K562 (cell line): ENCODE data around the gene RALGAPB. TPM values are rescaled to one million over a fixed set of nuclear protein-coding genes. Genes with fewer than 3 reads are reported as not detected.

Experiments used
- ARHGAP35 ChIP-seq: fragments of 450-650 bp; IDR thresholded peaks from 2 replicates; pipeline ENCODE4 v1.6.1; 2018; ENCODE audit not compliant: partially characterized antibody
- ASH1L ChIP-seq: fragments of 450-650 bp; IDR thresholded peaks from 2 replicates; pipeline ENCODE4 v1.6.1; 2018; ENCODE audit warnings: borderline replicate concordance, mild to moderate bottlenecking, low read depth; ENCODE audit not compliant: partially characterized antibody
- BMI1 ChIP-seq: fragments of 150-350 bp; IDR thresholded peaks from 2 replicates; pipeline ENCODE4 v1.6.1; 2014; ENCODE audit warnings: low read length
- EHMT2 ChIP-seq: fragments of 450-650 bp; IDR thresholded peaks from 2 replicates; pipeline ENCODE4 v1.6.1; 2018; ENCODE audit warnings: antibody characterized with exemption
- FOXA1 ChIP-seq: fragments of 450-650 bp; IDR thresholded peaks from 2 replicates; pipeline ENCODE4 v1.6.1; 2016; ENCODE audit warnings: mild to moderate bottlenecking, borderline replicate concordance
- HCFC1 ChIP-seq: IDR thresholded peaks from 2 replicates; pipeline ENCODE4 v1.6.1; 2012; ENCODE audit warnings: low read depth, low read length, improper control_type of control experiment
- NUFIP1 ChIP-seq: fragments of 450-650 bp; IDR thresholded peaks from 2 replicates; pipeline ENCODE4 v1.6.1; 2018; ENCODE audit not compliant: partially characterized antibody
- RBM39 ChIP-seq: fragments of 200-400 bp; formaldehyde crosslinking; optimal IDR thresholded peaks from 2 replicates; pipeline ENCODE3; 2018; ENCODE audit warnings: low read depth, low read length
- SIRT6 ChIP-seq: IDR thresholded peaks from one replicate; pipeline ENCODE4 v1.6.1; 2012; ENCODE audit warnings: low read depth, mild to moderate bottlenecking, control low read depth, inconsistent platforms, low read length, moderate library complexity
- SPI1 ChIP-seq: IDR thresholded peaks from 2 replicates; pipeline ENCODE4 v1.6.1; 2011; ENCODE audit warnings: low read depth, low read length, control low read depth, borderline replicate concordance
- TARDBP ChIP-seq: fragments of 450-650 bp; IDR thresholded peaks from 2 replicates; pipeline ENCODE4 v1.6.1; 2016
- WHSC1 ChIP-seq: IDR thresholded peaks from one replicate; pipeline ENCODE4 v1.6.1; 2012; ENCODE audit warnings: low read length, control low read depth, inconsistent platforms
- ZFP30 ChIP-seq: fragments of 250-450 bp; sonication (Bioruptor Pico); IDR thresholded peaks from 2 replicates; pipeline ENCODE4 v1.8.0; 2022; ENCODE audit warnings: moderate library complexity, mild to moderate bottlenecking, inconsistent platforms, borderline replicate concordance
- ZNF274 ChIP-seq: IDR thresholded peaks from 2 replicates; pipeline ENCODE4 v1.6.1; 2011; ENCODE audit warnings: low read depth, mild to moderate bottlenecking, low read length, moderate library complexity, borderline replicate concordance
- polyA plus RNA-seq, 8 experiments: library from polyadenylated mRNA; depleted of rRNA in 4 of 8; stranded (reverse) in 5 of 8; unstranded in 3 of 8; fragments of >200 nt; fragmentation: Nextera tagmentation in 2 of 8; fragmentation: Illumina TruSeq in 1 of 8; extraction: Ambion mirVana in 2 of 8; extraction: Trizol in 1 of 8; gene quantifications; 2 replicates each; pipeline versions ENCODE4 v1.2.1 to v1.2.3, GENCODE V29; 2011 to 2014; ENCODE audit warnings: inconsistent platforms in 1 of 8, missing spikeins in 1 of 8
- total RNA-seq, 7 experiments: library from RNA; depleted of rRNA in 6 of 7; stranded (reverse); fragments of >200 nt in 6 of 7; fragmentation: Illumina TruSeq in 2 of 7; extraction: Trizol in 2 of 7; gene quantifications; 2 replicates each; pipeline versions ENCODE4 v1.2.1 to v1.2.3, GENCODE V29; 2011 to 2021; ENCODE audit warnings: low replicate concordance in 1 of 7
- TF ChIP-seq, protein P1 (sequence below): fragments of 250-450 bp; sonication (Bioruptor Pico); IDR thresholded peaks from 2 replicates; pipeline ENCODE4 v1.5.0; 2021
- TF ChIP-seq, protein P2 (sequence below), 2 experiments: IDR thresholded peaks; 2 replicates each; pipeline ENCODE4 v1.6.1; 2011; ENCODE audit warnings: borderline replicate concordance in 1 of 2, control low read depth in 1 of 2, low read depth in 1 of 2, low read length in 1 of 2, mild to moderate bottlenecking in 1 of 2, mixed read lengths in 1 of 2, moderate library complexity in 1 of 2; ENCODE audit not compliant: insufficient read depth in 1 of 2, insufficient read length in 1 of 2, poor library complexity in 1 of 2, severe bottlenecking in 1 of 2; ENCODE audit errors: extremely low read depth in 1 of 2
- TF ChIP-seq, protein P3 (sequence below): fragments of 450-650 bp; IDR thresholded peaks from 2 replicates; pipeline ENCODE4 v1.6.1; 2016
- TF ChIP-seq, protein P4 (sequence below): IDR thresholded peaks from 3 replicates; pipeline ENCODE4 v1.6.1; 2011; ENCODE audit warnings: borderline replicate concordance, mild to moderate bottlenecking, moderate library complexity; ENCODE audit not compliant: insufficient read length; ENCODE audit errors: extremely low read depth
- TF ChIP-seq, protein P5 (sequence below): fragments of 200-400 bp; formaldehyde crosslinking; IDR thresholded peaks from 2 replicates; pipeline ENCODE4 v1.6.1; 2017; ENCODE audit warnings: mild to moderate bottlenecking, low read depth, low read length, moderate library complexity

The RALGAPB gene
- total and polyA plus RNA-seq, 9 of the 15 experiments (the other 6 are each of a cell fraction or from before 2014, with no cell fraction given) = 4.3 to 25.6 (median 13.6) TPM

DNA sequence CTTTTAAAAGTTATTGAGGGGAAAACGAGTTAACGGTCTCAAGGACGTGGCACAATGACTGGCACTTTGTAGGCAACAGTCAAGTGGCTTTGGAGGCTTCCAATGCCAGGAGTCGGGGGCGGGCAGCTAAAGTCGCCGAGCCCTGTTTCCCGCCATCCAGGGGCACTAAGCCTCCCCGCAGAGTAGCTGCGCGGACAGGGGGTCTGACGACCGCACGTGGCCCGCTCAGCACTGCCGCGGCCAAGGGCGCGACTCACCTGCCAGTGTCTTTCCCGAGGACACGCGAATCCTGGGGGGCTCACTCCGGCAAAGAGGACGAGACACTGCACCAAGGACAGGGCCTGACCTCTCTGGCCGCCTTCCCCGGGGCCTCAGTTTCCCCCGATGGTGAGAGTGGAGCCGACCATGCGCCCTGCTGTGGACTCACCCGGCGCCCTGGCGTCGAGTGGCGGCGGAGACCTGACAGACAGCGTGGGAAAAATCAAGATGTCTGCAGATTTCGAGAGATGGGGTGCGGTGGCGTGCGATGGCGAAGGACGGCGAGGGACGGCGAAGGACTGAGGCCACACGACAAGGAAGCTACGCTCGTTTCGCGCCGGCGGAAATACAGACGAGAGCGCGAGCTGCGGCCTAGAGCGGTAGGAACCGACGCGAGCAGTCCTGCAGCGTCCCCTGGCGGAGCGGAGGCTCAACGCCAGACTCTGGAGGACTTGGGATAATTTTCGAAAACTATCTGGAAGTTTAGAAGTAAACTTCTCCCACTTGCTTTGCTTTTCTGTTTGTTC lies 37.7 kb upstream of the RALGAPB start, which contains the start of gene SNHG17 (continued):
- TF ChIP-seq, protein P1, sequence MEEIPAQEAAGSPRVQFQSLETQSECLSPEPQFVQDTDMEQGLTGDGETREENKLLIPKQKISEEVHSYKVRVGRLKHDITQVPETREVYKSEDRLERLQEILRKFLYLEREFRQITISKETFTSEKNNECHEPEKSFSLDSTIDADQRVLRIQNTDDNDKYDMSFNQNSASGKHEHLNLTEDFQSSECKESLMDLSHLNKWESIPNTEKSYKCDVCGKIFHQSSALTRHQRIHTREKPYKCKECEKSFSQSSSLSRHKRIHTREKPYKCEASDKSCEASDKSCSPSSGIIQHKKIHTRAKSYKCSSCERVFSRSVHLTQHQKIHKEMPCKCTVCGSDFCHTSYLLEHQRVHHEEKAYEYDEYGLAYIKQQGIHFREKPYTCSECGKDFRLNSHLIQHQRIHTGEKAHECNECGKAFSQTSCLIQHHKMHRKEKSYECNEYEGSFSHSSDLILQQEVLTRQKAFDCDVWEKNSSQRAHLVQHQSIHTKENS (CRISPR knock-in tag) = no peak
- TF ChIP-seq ASH1L = peak; percentile 56
- peak; percentile 47; the same call in 1 of the 2 replicates for TF ChIP-seq EHMT2
- no peak for TF ChIP-seq NUFIP1
- TF ChIP-seq ZNF274 = no peak
- no peak for TF ChIP-seq FOXA1
- TF ChIP-seq, protein P2, sequence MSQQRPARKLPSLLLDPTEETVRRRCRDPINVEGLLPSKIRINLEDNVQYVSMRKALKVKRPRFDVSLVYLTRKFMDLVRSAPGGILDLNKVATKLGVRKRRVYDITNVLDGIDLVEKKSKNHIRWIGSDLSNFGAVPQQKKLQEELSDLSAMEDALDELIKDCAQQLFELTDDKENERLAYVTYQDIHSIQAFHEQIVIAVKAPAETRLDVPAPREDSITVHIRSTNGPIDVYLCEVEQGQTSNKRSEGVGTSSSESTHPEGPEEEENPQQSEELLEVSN (IDR thresholded peaks at IDR 0.05; ENCODE audit: borderline replicate concordance in 1 of 2, extremely low read depth in 1 of 2, insufficient read depth in 1 of 2, insufficient read length in 1 of 2, low read depth in 1 of 2, low read length in 1 of 2, poor library complexity in 1 of 2, severe bottlenecking in 1 of 2) = peak; percentile 77 to 80
- TF ChIP-seq, protein P3, sequence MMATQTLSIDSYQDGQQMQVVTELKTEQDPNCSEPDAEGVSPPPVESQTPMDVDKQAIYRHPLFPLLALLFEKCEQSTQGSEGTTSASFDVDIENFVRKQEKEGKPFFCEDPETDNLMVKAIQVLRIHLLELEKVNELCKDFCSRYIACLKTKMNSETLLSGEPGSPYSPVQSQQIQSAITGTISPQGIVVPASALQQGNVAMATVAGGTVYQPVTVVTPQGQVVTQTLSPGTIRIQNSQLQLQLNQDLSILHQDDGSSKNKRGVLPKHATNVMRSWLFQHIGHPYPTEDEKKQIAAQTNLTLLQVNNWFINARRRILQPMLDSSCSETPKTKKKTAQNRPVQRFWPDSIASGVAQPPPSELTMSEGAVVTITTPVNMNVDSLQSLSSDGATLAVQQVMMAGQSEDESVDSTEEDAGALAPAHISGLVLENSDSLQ = no peak; the same call in 1 of the 2 replicates
- TF ChIP-seq, protein P4, sequence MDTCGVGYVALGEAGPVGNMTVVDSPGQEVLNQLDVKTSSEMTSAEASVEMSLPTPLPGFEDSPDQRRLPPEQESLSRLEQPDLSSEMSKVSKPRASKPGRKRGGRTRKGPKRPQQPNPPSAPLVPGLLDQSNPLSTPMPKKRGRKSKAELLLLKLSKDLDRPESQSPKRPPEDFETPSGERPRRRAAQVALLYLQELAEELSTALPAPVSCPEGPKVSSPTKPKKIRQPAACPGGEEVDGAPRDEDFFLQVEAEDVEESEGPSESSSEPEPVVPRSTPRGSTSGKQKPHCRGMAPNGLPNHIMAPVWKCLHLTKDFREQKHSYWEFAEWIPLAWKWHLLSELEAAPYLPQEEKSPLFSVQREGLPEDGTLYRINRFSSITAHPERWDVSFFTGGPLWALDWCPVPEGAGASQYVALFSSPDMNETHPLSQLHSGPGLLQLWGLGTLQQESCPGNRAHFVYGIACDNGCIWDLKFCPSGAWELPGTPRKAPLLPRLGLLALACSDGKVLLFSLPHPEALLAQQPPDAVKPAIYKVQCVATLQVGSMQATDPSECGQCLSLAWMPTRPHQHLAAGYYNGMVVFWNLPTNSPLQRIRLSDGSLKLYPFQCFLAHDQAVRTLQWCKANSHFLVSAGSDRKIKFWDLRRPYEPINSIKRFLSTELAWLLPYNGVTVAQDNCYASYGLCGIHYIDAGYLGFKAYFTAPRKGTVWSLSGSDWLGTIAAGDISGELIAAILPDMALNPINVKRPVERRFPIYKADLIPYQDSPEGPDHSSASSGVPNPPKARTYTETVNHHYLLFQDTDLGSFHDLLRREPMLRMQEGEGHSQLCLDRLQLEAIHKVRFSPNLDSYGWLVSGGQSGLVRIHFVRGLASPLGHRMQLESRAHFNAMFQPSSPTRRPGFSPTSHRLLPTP = no peak
- TF ChIP-seq SPI1 = no peak
- TF ChIP-seq ARHGAP35 = peak; percentile 45
- no peak for TF ChIP-seq RBM39
- TF ChIP-seq WHSC1 = no peak
- TF ChIP-seq SIRT6 = no peak
- no peak for TF ChIP-seq BMI1
- TF ChIP-seq, protein P5, sequence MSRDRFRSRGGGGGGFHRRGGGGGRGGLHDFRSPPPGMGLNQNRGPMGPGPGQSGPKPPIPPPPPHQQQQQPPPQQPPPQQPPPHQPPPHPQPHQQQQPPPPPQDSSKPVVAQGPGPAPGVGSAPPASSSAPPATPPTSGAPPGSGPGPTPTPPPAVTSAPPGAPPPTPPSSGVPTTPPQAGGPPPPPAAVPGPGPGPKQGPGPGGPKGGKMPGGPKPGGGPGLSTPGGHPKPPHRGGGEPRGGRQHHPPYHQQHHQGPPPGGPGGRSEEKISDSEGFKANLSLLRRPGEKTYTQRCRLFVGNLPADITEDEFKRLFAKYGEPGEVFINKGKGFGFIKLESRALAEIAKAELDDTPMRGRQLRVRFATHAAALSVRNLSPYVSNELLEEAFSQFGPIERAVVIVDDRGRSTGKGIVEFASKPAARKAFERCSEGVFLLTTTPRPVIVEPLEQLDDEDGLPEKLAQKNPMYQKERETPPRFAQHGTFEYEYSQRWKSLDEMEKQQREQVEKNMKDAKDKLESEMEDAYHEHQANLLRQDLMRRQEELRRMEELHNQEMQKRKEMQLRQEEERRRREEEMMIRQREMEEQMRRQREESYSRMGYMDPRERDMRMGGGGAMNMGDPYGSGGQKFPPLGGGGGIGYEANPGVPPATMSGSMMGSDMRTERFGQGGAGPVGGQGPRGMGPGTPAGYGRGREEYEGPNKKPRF = no peak
- TF ChIP-seq HCFC1 = peak; percentile 85
- no peak; the same call in 1 of the 2 replicates for TF ChIP-seq TARDBP
- no peak for TF ChIP-seq ZFP30
